OCI-LY7 (cell line): ENCODE results near the gene RSKR.

Experiments
- EZH2phosphoT487 ChIP-seq: fragments of 200-600 bp; sonication (generic); IDR thresholded peaks from 2 replicates; pipeline ENCODE4 v1.6.1; 2018; ENCODE audit warnings: low read depth, borderline replicate concordance, mild to moderate bottlenecking, mixed run types, antibody characterized with exemption, low read length, moderate library complexity, mixed read lengths
- TF ChIP-seq, protein P1 (sequence below): fragments of 200-600 bp; sonication (generic); conservative IDR thresholded peaks from 2 replicates; pipeline ENCODE4 v1.5.1; 2014; ENCODE audit warnings: mild to moderate bottlenecking, antibody characterized with exemption, low read length, moderate library complexity, mixed read lengths

DNA sequence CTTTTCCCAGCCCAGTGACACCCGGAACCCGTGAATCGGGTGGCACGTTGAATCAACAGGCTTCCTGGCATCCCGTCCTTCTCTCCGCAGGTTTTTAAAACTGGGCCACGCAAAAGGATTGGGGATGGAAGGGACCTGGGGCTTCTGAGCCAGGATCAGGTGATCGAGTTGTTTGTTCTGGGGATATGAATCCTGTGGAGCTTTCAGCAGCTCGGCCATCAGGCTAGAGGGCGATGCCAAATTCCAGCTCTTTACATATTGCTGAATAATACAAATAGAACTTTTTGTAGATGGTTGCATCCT is 48.5 kb upstream of the RSKR start:
- TF ChIP-seq, protein P1, sequence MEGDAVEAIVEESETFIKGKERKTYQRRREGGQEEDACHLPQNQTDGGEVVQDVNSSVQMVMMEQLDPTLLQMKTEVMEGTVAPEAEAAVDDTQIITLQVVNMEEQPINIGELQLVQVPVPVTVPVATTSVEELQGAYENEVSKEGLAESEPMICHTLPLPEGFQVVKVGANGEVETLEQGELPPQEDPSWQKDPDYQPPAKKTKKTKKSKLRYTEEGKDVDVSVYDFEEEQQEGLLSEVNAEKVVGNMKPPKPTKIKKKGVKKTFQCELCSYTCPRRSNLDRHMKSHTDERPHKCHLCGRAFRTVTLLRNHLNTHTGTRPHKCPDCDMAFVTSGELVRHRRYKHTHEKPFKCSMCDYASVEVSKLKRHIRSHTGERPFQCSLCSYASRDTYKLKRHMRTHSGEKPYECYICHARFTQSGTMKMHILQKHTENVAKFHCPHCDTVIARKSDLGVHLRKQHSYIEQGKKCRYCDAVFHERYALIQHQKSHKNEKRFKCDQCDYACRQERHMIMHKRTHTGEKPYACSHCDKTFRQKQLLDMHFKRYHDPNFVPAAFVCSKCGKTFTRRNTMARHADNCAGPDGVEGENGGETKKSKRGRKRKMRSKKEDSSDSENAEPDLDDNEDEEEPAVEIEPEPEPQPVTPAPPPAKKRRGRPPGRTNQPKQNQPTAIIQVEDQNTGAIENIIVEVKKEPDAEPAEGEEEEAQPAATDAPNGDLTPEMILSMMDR, result no peak
- no peak for TF ChIP-seq EZH2phosphoT487
